T-cell (primary cell): ENCODE measurements around the gene PRTG. TPM values are rescaled to one million over a fixed set of nuclear protein-coding genes. Genes with fewer than 3 reads are reported as not detected.

Source experiments
- ATAC-seq, 4 experiments: fragments of 200-7000 bp in 3 of 4; fragments of 150-1000 bp in 1 of 4; cut with Tn5 transposase; replicated peaks in 1 of 4; 1 replicate in 3 of 4; 2 replicates in 1 of 4; pipeline ENCODE4 v1.10.0; 2021; ENCODE audit warnings: moderate library complexity in 3 of 4, mild to moderate bottlenecking in 2 of 4, moderate number of reproducible peaks in 1 of 4
- CTCF ChIA-PET, 2 donors: fragments of 300-600 bp; sonication (Branson Sonifier 250); formaldehyde crosslinking; loops; one replicate each; lab custom pipeline; 2022; ENCODE audit warnings: antibody characterized with exemption in 2 of 2; lab: Charles Lee
- POLR2A ChIA-PET, 2 donors: fragments of 300-600 bp; sonication (Branson Sonifier 250); formaldehyde crosslinking; loops; one replicate each; lab custom pipeline; 2022; ENCODE audit warnings: antibody characterized with exemption in 2 of 2; lab: Charles Lee
- DNase-seq, 35 experiments: peaks; one replicate each; pipeline versions ENCODE4 v3.0.0 to v3.0.0-alpha.2; 2013 to 2023
- H3K27ac ChIP-seq: one replicate; pipeline ENCODE4 v1.5.1; 2013; ENCODE audit warnings: low read length
- H3K27me3 ChIP-seq, 2 experiments: replicated peaks in 1 of 2; 1 replicate in 1 of 2; 2 replicates in 1 of 2; pipeline versions ENCODE4 v1.6.1 to v1.7.0; 2013; ENCODE audit warnings: low read length in 1 of 2, mixed read lengths in 1 of 2; ENCODE audit not compliant: control insufficient read depth in 2 of 2, insufficient read depth in 2 of 2; ENCODE audit errors: extremely low read depth in 1 of 2
- H3K36me3 ChIP-seq, 2 donors: 1 replicate in 1 of 2; 2 replicates in 1 of 2; pipeline versions ENCODE4 v1.6.1 to v1.7.0; 2013; ENCODE audit warnings: low read length in 1 of 2; ENCODE audit not compliant: control insufficient read depth in 2 of 2, insufficient read depth in 1 of 2; ENCODE audit errors: extremely low read depth in 1 of 2
- H3K4me1 ChIP-seq, 2 experiments: 1 replicate in 1 of 2; 2 replicates in 1 of 2; pipeline versions ENCODE4 v1.6.1 to v1.7.0; 2013; ENCODE audit warnings: low read length in 2 of 2, mixed read lengths in 1 of 2; ENCODE audit not compliant: insufficient read depth in 2 of 2, control insufficient read depth in 1 of 2; ENCODE audit errors: extremely low read depth in 1 of 2
- H3K4me3 ChIP-seq, 2 donors: 1 replicate in 1 of 2; 2 replicates in 1 of 2; pipeline versions ENCODE4 v1.5.1 to v1.7.0; 2013; ENCODE audit warnings: mild to moderate bottlenecking in 2 of 2, low read length in 1 of 2, moderate library complexity in 1 of 2; ENCODE audit not compliant: control insufficient read depth in 1 of 2; ENCODE audit errors: extremely low read depth in 1 of 2
- H3K9me3 ChIP-seq: 2 replicates; pipeline ENCODE4 v1.7.0; 2013
- H3K27ac Mint-ChIP-seq, 2 donors: one replicate each; pipeline ENCODE4 v1.8.0; 2020 to 2021; ENCODE audit warnings: mild to moderate bottlenecking in 2 of 2, mixed read lengths in 2 of 2
- H3K27me3 Mint-ChIP-seq, 2 donors: one replicate each; pipeline ENCODE4 v1.8.0; 2021 to 2022; ENCODE audit warnings: mixed read lengths in 2 of 2
- H3K36me3 Mint-ChIP-seq: one replicate; pipeline ENCODE4 v1.8.0; 2021; ENCODE audit warnings: mixed read lengths
- H3K4me1 Mint-ChIP-seq, 3 donors: one replicate each; pipeline ENCODE4 v1.8.0; 2020 to 2022; ENCODE audit warnings: mixed read lengths in 3 of 3, mild to moderate bottlenecking in 1 of 3
- H3K4me3 Mint-ChIP-seq, 3 donors: one replicate each; pipeline ENCODE4 v1.8.0; 2020 to 2022; ENCODE audit warnings: mild to moderate bottlenecking in 3 of 3, mixed read lengths in 3 of 3, moderate library complexity in 3 of 3
- H3K9me3 Mint-ChIP-seq, 3 donors: one replicate each; pipeline ENCODE4 v1.8.0; 2020 to 2022; ENCODE audit warnings: mixed read lengths in 3 of 3
- WGBS: methylation state at CpG from one replicate; pipeline ENCODE4 v1.1.5; 2013; ENCODE audit warnings: missing lambda C conversion rate; ENCODE audit not compliant: insufficient coverage; 5-methylcytosine and 5-hydroxymethylcytosine counted together
- total RNA-seq, 35 experiments: library from RNA in 6 of 35; stranded (reverse) in 6 of 35; fragments of 120-200 nt in 1 of 35; gene quantifications; one replicate each; pipeline versions ENCODE4 v1.2.1 to v1.2.4 and lab custom pipeline; 2013 to 2026

The PRTG gene
- total RNA-seq, 5 donors from 2014 or later (not counting 1 experiment from before 2014, with no cell fraction given): 0.06 to 0.16 (median 0.09) TPM; not detected in 2

GRCh38 chr15:55589287-55589686, 153.7 kb downstream of the PRTG start:
- ATAC-seq (no peak), DNase-seq (no peak)
- Mint-ChIP-seq H3K4me3 (peak overlapping the region; percentile 67 to 76 (median 70)), H3K27ac (peak overlapping the region in 1 of 2 donors; percentile 19), H3K27me3 (peaks cover 28 to 40% of the 10 kb centered on the region in 2 donors), H3K4me1 (peaks cover 3 to 5% (median 4%) of the 10 kb centered on the region in 3 donors), H3K9me3 (no peaks in the 10 kb centered on the region), H3K36me3 (no peaks in the 10 kb centered on the region)
- CTCF ChIA-PET: interaction anchor here in 1 of 2 donors (0.7 kb wide), 1 partner anchor 9 kb away, joined by 6 read pairs; no protein-coding TSS in a partner anchor
- H3K9me3 ChIP-seq: no peaks in the 10 kb centered on the region
- H3K27ac ChIP-seq: no peak overlapping the region
- H3K27me3 ChIP-seq: peaks cover 15 to 29% of the 10 kb centered on the region in 2 experiments
- H3K36me3 ChIP-seq: no peaks in the 10 kb centered on the region
- WGBS: 87% methylated on average over 3 of the region's 10 CpGs
- H3K4me3 ChIP-seq: no peak overlapping the region
- H3K4me1 ChIP-seq: peaks cover 2 to 8% of the 10 kb centered on the region in 2 experiments
- POLR2A ChIA-PET: no interaction called here

GRCh38 chr15:55588815-55589115, 154.2 kb downstream of the PRTG start:
- Histone ChIP-seq H3K9me3 (no peaks in the 10 kb centered on the region), H3K36me3 (no peaks in the 10 kb centered on the region), H3K4me1 (peaks cover 2 to 8% of the 10 kb centered on the region in 2 experiments), H3K27me3 (peaks cover 15 to 34% of the 10 kb centered on the region in 2 experiments), H3K27ac (no peak overlapping the region), H3K4me3 (peak overlapping the region; percentile 27 to 44)
- ChIA-PET POLR2A (no interaction called here), CTCF (interaction anchor here in 1 of 2 donors (0.6 kb wide), 1 partner anchor 313 kb away, joined by 5 read pairs; no protein-coding TSS in a partner anchor)
- Mint-ChIP-seq H3K27me3 (peaks cover 31 to 43% of the 10 kb centered on the region in 2 donors), H3K4me1 (peaks cover 3 to 5% (median 4%) of the 10 kb centered on the region in 3 donors), H3K27ac (peak overlapping the region in 1 of 2 donors; percentile 19), H3K9me3 (no peaks in the 10 kb centered on the region), H3K4me3 (peak overlapping the region; percentile 67 to 76 (median 70)), H3K36me3 (no peaks in the 10 kb centered on the region)
- WGBS: 16% methylated on average over 13 of the region's 19 CpGs
- ATAC-seq: no peak
- DNase-seq: no peak

- Mint-ChIP-seq H3K9me3 (no peaks in the 10 kb centered on the region), H3K27me3 (peaks cover 31 to 48% of the 10 kb centered on the region in 2 donors), H3K4me3 (peak within 1 kb of the TSS; percentile 67 to 76 (median 70)), H3K36me3 (no peaks in the 10 kb centered on the region), H3K27ac (peak within 1 kb of the TSS in 1 of 2 donors; percentile 19), H3K4me1 (peaks cover 3 to 5% (median 4%) of the 10 kb centered on the region in 3 donors)
- DNase-seq: peak in 21 of 35 experiments; percentile 3 to 38 (median 9)
- peak; percentile 64 to 70 (median 66) for ATAC-seq
- WGBS: 1% methylated on average over 101 of the region's 107 CpGs
- no peaks in the 10 kb centered on the region for H3K9me3 ChIP-seq
- POLR2A ChIA-PET: no interaction called here
- H3K27me3 ChIP-seq: peaks cover 15 to 38% of the 10 kb centered on the region in 2 experiments
- no peak within 1 kb of the TSS for H3K27ac ChIP-seq
- CTCF ChIA-PET: interaction anchor here in 1 of 2 donors (0.6 kb wide), 1 partner anchor 313 kb away, joined by 5 read pairs; no protein-coding TSS in a partner anchor
- H3K4me1 ChIP-seq: peaks cover 2 to 8% of the 10 kb centered on the region in 2 experiments
- no peaks in the 10 kb centered on the region for H3K36me3 ChIP-seq
- peak within 1 kb of the TSS; percentile 34 to 85 for H3K4me3 ChIP-seq
Observed at GRCh38 chr15:55588070-55588814, 154.7 kb downstream of the PRTG start, which contains the start of gene PYGO1. PYGO1 (minus strand) TSS chr15:55588345; CDS start chr15:55587883, 462 bp downstream.

- ChIA-PET POLR2A (no interaction called here), CTCF (interaction anchor here in 1 of 2 donors (0.6 kb wide), 1 partner anchor 253 kb away, joined by 5 read pairs; no protein-coding TSS in a partner anchor)
- no peaks in the 10 kb centered on the region for H3K9me3 Mint-ChIP-seq
- peaks cover 2 to 8% of the 10 kb centered on the region in 2 experiments for H3K4me1 ChIP-seq
- peaks cover 15 to 38% of the 10 kb centered on the region in 2 experiments for H3K27me3 ChIP-seq
- H3K4me3 ChIP-seq: peak overlapping the region; percentile 31 to 85
- H3K36me3 Mint-ChIP-seq: no peaks in the 10 kb centered on the region
- ATAC-seq (peak in 3 of 4 experiments; percentile 15 to 52 (median 34)), DNase-seq (peak in 8 of 35 experiments; percentile 1 to 18 (median 6))
- no peaks in the 10 kb centered on the region for H3K36me3 ChIP-seq
- H3K27me3 Mint-ChIP-seq: peaks cover 33 to 48% of the 10 kb centered on the region in 2 donors
- peak overlapping the region in 2 of 3 donors; percentile 53 to 62 for H3K4me3 Mint-ChIP-seq
- H3K4me1 Mint-ChIP-seq: peaks cover 3 to 5% (median 4%) of the 10 kb centered on the region in 3 donors
- WGBS: 4% methylated on average over 59 of the region's 65 CpGs
- H3K27ac ChIP-seq: no peak overlapping the region
- no peaks in the 10 kb centered on the region for H3K9me3 ChIP-seq
- H3K27ac Mint-ChIP-seq: no peak overlapping the region
Observed at GRCh38 chr15:55587321-55588069, 155.5 kb downstream of the PRTG start.

- Mint-ChIP-seq H3K4me1 (peaks cover 3 to 5% (median 4%) of the 10 kb centered on the region in 3 donors), H3K9me3 (no peaks in the 10 kb centered on the region), H3K36me3 (no peaks in the 10 kb centered on the region), H3K4me3 (no peak overlapping the region), H3K27me3 (peaks cover 35 to 50% of the 10 kb centered on the region in 2 donors), H3K27ac (no peak overlapping the region)
- Histone ChIP-seq H3K27ac (no peak overlapping the region), H3K27me3 (peaks cover 15 to 38% of the 10 kb centered on the region in 2 experiments), H3K36me3 (no peaks in the 10 kb centered on the region), H3K4me1 (peaks cover 2 to 8% of the 10 kb centered on the region in 2 experiments), H3K4me3 (no peak overlapping the region), H3K9me3 (no peaks in the 10 kb centered on the region)
- POLR2A ChIA-PET: no interaction called here
- WGBS: 100% methylated on average over 1 of the region's 3 CpGs
- CTCF ChIA-PET: interaction anchor here in 1 of 2 donors (0.6 kb wide), 1 partner anchor 253 kb away, joined by 5 read pairs; no protein-coding TSS in a partner anchor
- DNase-seq: no peak
- ATAC-seq: no peak
Observed at GRCh38 chr15:55586808-55587207, 156.1 kb downstream of the PRTG start.

- Histone ChIP-seq H3K4me1 (no peaks in the 10 kb centered on the region), H3K36me3 (no peaks in the 10 kb centered on the region), H3K4me3 (no peak overlapping the region), H3K27ac (no peak overlapping the region), H3K27me3 (no peaks in the 10 kb centered on the region), H3K9me3 (no peaks in the 10 kb centered on the region)
- no peak for DNase-seq
- H3K9me3 Mint-ChIP-seq: no peaks in the 10 kb centered on the region
- peaks cover 31 to 33% of the 10 kb centered on the region in 2 donors for H3K27me3 Mint-ChIP-seq
- H3K27ac Mint-ChIP-seq: no peak overlapping the region
- CTCF ChIA-PET: no interaction called here
- POLR2A ChIA-PET: interaction anchor here in 1 of 2 donors (0.6 kb wide), 1 partner anchor 962 kb away, joined by 3 read pairs; no protein-coding TSS in a partner anchor
- H3K4me1 Mint-ChIP-seq: no peaks in the 10 kb centered on the region
- 84% methylated on average over 4 of the region's 6 CpGs for WGBS
- no peaks in the 10 kb centered on the region for H3K36me3 Mint-ChIP-seq
- H3K4me3 Mint-ChIP-seq: no peak overlapping the region
- no peak for ATAC-seq
Observed at GRCh38 chr15:55576943-55577342, 166.0 kb downstream of the PRTG start.
